ENCODE measurements around the gene PCDHA4.

Gene PCDHA4

DNA sequence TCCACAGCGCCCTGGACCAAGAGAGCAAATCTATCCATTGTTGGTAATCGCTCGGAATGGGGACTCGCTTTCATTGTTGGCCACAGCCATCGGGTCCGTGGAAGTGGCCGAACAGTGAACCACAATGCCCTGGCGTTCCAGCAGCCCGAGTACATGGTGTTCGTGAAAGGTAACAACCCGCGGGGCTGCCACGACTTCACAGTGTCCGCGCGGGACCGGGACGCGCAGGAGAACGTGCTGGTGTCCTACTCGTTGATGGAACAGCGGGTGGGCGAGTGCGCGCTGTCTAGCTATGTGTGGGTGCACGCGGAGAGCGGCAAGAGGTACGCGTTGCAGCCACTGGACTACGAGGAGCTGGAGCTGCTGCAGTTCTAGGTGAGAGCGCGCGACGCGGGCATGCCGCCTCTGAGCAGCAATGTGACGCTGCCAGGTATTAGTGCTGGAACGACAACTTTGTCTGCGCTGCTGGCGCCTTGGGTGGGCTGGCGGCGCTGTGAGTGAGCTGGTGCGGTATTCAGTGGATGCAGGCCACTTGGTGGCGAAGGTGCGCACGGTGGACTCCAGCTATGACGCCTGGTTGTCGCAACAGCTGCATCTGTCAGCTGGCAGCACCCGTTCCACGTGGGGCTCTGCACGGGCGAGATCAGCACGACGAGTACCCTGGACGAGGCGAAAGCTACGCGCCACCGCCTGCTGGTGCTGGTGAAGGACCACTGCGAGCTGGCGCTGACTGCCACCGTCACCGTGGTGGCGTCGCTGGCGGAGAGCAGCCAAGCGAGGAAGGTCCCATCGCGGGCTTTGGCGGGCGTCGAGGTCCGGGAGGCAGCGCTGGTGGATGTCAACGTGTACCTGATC lies 55.8 kb downstream of the PCDHA4 start:
- FAIRE-seq: no peak
